Measurements from ENCODE around the gene CAGE1. TPM values are rescaled to one million over a fixed set of nuclear protein-coding genes. Genes with fewer than 3 reads are reported as not detected.

Gene CAGE1
- total RNA-seq, 1 donor from 2014 or later = 0.07 TPM

DNA sequence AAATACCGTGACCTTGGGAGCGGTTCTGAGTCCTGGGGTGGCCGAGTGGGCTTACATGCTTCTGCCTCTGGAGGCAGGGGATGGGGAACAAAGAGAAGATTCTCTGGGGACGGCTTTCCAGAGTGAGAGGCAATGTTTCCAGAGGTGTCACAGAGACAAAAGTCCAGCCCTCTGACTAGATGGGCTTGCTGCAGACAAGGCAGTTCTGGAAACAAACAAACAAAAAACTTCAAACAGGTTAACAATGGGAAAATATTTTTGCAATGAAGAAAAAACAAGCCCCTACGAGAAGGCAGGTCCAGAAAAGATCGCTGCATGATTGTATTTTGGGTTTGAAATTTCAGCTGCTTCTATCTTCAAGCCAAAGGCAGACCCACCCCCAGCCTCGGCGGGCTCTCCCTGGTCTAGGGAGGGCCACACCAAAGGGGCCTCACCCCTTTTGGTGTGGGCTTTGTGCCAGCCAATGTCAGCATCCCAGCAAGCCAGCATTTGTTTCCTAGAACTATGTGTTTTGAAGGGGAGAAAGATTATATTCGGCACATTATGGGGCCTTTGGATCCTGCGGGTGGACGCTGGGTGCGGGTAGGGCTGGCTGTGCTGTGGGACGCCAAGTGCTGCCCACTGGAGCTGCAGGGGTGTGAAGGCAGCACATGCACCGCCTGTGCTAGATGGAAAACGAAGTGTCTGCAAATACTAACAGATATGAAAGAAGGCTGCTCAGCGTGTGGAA lies 43.0 kb upstream of the CAGE1 start:
- CTCF ChIA-PET = interaction anchor here (0.5 to 0.7 kb wide), 2 partner anchors 64 to 116 kb away, joined by 3 read pairs; no protein-coding TSS in a partner anchor
- H3K36me3 Mint-ChIP-seq (ENCODE audit: low read depth) = peaks cover 2% of the 10 kb centered on the region
- no peak for DNase-seq

DNA sequence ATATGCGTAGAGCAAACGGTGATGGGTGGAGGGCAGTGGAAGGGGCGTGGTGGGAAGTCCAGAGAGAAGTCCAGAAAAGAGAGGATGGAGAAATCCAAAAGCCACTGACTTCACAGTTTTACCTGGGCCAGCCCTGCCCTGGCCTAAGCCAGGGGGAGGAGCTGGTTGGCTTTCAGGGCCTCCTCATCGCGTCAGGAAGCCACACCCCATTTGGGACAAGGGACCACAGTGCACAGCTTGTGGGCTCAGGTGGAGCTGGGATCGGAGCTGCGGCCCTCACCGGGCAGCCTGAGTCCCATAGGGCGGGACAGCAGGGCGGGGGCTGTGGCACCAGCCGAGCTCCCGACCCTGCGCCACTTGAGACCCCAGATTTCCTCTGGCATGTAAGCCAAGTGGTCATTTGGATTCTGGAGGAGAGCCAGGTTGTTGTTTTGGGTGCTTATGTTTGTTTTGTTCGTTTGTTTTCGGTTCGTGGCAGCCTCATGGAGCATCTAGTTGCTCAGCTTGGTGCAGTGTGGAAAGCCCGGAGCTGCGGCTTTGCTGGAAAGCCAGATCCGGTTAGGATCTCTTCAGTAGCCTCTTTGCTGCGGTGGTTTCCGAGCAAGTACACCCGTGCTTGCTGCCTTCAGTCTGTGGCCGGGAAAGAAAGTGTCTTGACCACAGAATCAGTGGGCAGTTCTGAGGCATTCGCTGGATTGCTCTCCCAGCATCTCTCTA lies 42.3 kb upstream of the CAGE1 start:
- H3K4me1 Mint-ChIP-seq = peaks cover 5% of the 10 kb centered on the region
- DNase-seq (no peak), ATAC-seq (ENCODE audit: low read depth) (no peak)
- peaks cover 4% of the 10 kb centered on the region for H3K27me3 Mint-ChIP-seq
- TF ChIP-seq, protein P1, sequence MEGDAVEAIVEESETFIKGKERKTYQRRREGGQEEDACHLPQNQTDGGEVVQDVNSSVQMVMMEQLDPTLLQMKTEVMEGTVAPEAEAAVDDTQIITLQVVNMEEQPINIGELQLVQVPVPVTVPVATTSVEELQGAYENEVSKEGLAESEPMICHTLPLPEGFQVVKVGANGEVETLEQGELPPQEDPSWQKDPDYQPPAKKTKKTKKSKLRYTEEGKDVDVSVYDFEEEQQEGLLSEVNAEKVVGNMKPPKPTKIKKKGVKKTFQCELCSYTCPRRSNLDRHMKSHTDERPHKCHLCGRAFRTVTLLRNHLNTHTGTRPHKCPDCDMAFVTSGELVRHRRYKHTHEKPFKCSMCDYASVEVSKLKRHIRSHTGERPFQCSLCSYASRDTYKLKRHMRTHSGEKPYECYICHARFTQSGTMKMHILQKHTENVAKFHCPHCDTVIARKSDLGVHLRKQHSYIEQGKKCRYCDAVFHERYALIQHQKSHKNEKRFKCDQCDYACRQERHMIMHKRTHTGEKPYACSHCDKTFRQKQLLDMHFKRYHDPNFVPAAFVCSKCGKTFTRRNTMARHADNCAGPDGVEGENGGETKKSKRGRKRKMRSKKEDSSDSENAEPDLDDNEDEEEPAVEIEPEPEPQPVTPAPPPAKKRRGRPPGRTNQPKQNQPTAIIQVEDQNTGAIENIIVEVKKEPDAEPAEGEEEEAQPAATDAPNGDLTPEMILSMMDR (IDR thresholded peaks at IDR 0.05) = no peak
- peaks cover 8% of the 10 kb centered on the region for H3K9me3 Mint-ChIP-seq
- intact Hi-C loops (cut with micrococcal nuclease) = no loop called here
- no peak overlapping the region for H3K27ac Mint-ChIP-seq
- POLR2A ChIA-PET = no interaction called here
- no peak overlapping the region for H3K4me3 Mint-ChIP-seq
- CTCF ChIA-PET = no interaction called here
- H3K36me3 Mint-ChIP-seq (ENCODE audit: low read depth) = peaks cover 2% of the 10 kb centered on the region

More for the DNA sequence above, 43.0 kb upstream of the CAGE1 start:
- no peak overlapping the region for H3K27ac Mint-ChIP-seq
- peaks cover 8% of the 10 kb centered on the region for H3K9me3 Mint-ChIP-seq
- POLR2A ChIA-PET = no interaction called here
- TF ChIP-seq, protein P1 (IDR thresholded peaks at IDR 0.05) = no peak
- intact Hi-C loops (cut with micrococcal nuclease) = no loop called here
- ATAC-seq (ENCODE audit: low read depth) = no peak
- H3K27me3 Mint-ChIP-seq = peaks cover 4% of the 10 kb centered on the region
- peaks cover 5% of the 10 kb centered on the region for H3K4me1 Mint-ChIP-seq
- no peak overlapping the region for H3K4me3 Mint-ChIP-seq

- Mint-ChIP-seq H3K4me1 (peaks cover 5% of the 10 kb centered on the region), H3K9me3 (peaks cover 8% of the 10 kb centered on the region), H3K27me3 (peaks cover 4% of the 10 kb centered on the region), H3K4me3 (no peak overlapping the region), H3K27ac (no peak overlapping the region), H3K36me3 (ENCODE audit: low read depth) (peaks cover 2% of the 10 kb centered on the region)
- intact Hi-C loops (cut with micrococcal nuclease) = no loop called here
- ChIA-PET CTCF (no interaction called here), POLR2A (no interaction called here)
- ATAC-seq (ENCODE audit: low read depth) (no peak), DNase-seq (no peak)
- TF ChIP-seq, protein P1 (IDR thresholded peaks at IDR 0.05) = no peak
Measured at GRCh38 chr6:7431313-7431673, 41.8 kb upstream of the CAGE1 start.

DNA sequence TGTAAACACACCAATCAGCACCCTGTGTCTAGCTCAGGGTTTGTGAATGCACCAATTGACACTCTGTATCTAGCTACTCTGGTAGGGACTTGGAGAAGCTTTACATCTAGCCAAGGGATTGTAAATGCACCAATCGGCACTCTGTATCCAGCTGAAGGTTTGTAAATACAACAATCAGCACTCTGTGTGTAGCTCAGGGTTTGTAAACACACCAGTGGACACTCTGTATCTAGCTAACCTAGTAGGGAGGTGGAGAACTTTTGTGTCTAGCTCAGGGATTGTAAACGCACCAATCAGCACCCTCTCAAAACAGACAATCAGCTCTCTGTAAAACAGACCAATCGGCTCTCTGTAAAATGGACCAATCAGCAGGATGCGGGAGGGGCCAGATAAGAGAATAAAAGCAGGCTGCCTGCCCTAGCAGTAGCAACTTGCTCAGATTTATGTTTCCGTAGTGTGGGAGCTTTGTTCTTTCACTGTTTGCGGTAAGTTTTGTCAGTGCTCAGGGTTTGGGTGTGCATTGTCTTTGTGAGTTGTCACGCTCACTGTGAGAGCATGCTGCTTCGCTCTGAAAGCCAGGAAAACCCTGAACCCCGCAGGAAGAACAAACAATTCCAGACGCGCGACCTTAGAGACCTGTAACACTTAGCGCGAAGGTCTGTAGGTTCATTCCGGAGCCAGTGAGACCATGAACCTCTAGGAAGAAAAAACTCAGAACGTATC lies 37.1 kb upstream of the CAGE1 start:
- intact Hi-C loops (cut with micrococcal nuclease) = no loop called here
- CTCF ChIA-PET = no interaction called here
- Mint-ChIP-seq H3K4me3 (no peak overlapping the region), H3K9me3 (no peaks in the 10 kb centered on the region), H3K36me3 (ENCODE audit: low read depth) (no peaks in the 10 kb centered on the region), H3K27ac (no peak overlapping the region), H3K27me3 (peaks cover 3% of the 10 kb centered on the region), H3K4me1 (peaks cover 5% of the 10 kb centered on the region)
- DNase-seq (no peak), ATAC-seq (ENCODE audit: low read depth) (no peak)
- TF ChIP-seq, protein P1 (IDR thresholded peaks at IDR 0.05) = no peak
- POLR2A ChIA-PET = interaction anchor here (0.6 kb wide), 1 partner anchor 11 kb away, joined by 18 read pairs; no protein-coding TSS in a partner anchor

DNA sequence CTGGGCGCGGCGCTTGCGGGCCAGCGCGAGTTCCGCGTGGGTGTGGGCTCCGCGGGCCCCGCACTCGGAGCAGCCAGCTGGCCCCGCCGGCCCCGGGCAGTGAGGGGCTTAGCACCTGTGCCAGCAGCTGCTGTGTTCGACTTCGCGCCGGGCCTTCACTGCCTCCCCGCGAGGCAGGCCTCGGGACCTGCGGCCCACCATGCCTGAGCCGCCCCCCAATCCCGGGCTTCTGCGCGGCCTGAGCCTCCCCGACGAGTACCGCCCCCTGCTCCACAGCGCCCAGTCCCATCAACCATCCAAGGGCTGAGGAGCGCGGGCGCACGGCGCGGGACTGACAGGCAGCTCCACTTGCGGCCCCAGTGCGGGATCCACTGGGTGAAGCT lies 36.3 kb upstream of the CAGE1 start:
- no peak overlapping the region for H3K27ac Mint-ChIP-seq
- intact Hi-C loops (cut with micrococcal nuclease) = loop anchor here (1.0 kb wide), 1 partner anchor 190 kb away; no protein-coding TSS in a partner anchor

More for the DNA sequence above, 36.3 kb upstream of the CAGE1 start:
- CTCF ChIA-PET = no interaction called here
- Mint-ChIP-seq H3K27me3 (no peaks in the 10 kb centered on the region), H3K4me3 (no peak overlapping the region), H3K36me3 (ENCODE audit: low read depth) (peaks cover 2% of the 10 kb centered on the region), H3K4me1 (no peaks in the 10 kb centered on the region), H3K9me3 (no peaks in the 10 kb centered on the region)
- POLR2A ChIA-PET = no interaction called here
- DNase-seq = no peak
- TF ChIP-seq, protein P1 (IDR thresholded peaks at IDR 0.05) = no peak
- ATAC-seq (ENCODE audit: low read depth) = no peak
